ENCODE measurements around the gene UFSP2.

UFSP2 gene

GRCh38 chr4:185396724-185397385, 28.9 kb downstream of the UFSP2 start, which contains the start of gene ANKRD37:
TSS of gene ANKRD37 (plus strand) at chr4:185396841. CDS start at chr4:185396924, 83 bp downstream.
- H3K9me3 ChIP-seq (ENCODE audit: control extremely low read depth in 1 of 5, control insufficient read depth in 4 of 5, insufficient read depth in 2 of 5, low read depth in 1 of 5, low read length in 4 of 5): no peaks in the 10 kb centered on the region
- peak within 1 kb of the TSS; percentile 46 to 83 for H3K27ac ChIP-seq (ENCODE audit: insufficient read depth in 1 of 2, low read depth in 1 of 2, low read length in 2 of 2, poor library complexity in 1 of 2, severe bottlenecking in 2 of 2)
- CTCF ChIA-PET: no interaction called here
- peaks cover 0 to 12% (median 4%) of the 10 kb centered on the region in 4 experiments for H3K36me3 ChIP-seq (ENCODE audit: control insufficient read depth in 4 of 4, insufficient read depth in 4 of 4, low read length in 3 of 4)
- POLR2A ChIA-PET: no interaction called here
- peak in 1 of 3 donors; percentile 5 for DNase-seq
- peaks cover 9 to 24% (median 19%) of the 10 kb centered on the region in 4 experiments for H3K4me1 ChIP-seq (ENCODE audit: control extremely low read depth in 1 of 4, control insufficient read depth in 4 of 4, insufficient read depth in 4 of 4, low read length in 3 of 4)
- no peaks in the 10 kb centered on the region for H3K27me3 ChIP-seq (replicated peaks in 2 of 5; ENCODE audit: control insufficient read depth in 4 of 5, insufficient read depth in 5 of 5, low read length in 4 of 5)
- 20% methylated on average over 36 of the region's 38 CpGs for WGBS (ENCODE audit: insufficient coverage)
- H3K4me3 ChIP-seq (ENCODE audit: control insufficient read depth in 1 of 7, extremely low read depth in 1 of 7, insufficient read depth in 4 of 7, low read depth in 2 of 7, low read length in 6 of 7): peak within 1 kb of the TSS; percentile 62 to 99 (median 86)

GRCh38 chr4:185395956-185396723, 29.6 kb downstream of the UFSP2 start:
- Histone ChIP-seq H3K4me3 (ENCODE audit: control insufficient read depth in 1 of 7, extremely low read depth in 1 of 7, insufficient read depth in 4 of 7, low read depth in 2 of 7, low read length in 6 of 7) (peak overlapping the region; percentile 62 to 99 (median 86)), H3K27ac (ENCODE audit: insufficient read depth in 1 of 2, low read depth in 1 of 2, low read length in 2 of 2, poor library complexity in 1 of 2, severe bottlenecking in 2 of 2) (peak overlapping the region; percentile 46 to 83), H3K36me3 (ENCODE audit: control insufficient read depth in 4 of 4, insufficient read depth in 4 of 4, low read length in 3 of 4) (peaks cover 0 to 8% (median 4%) of the 10 kb centered on the region in 4 experiments), H3K9me3 (ENCODE audit: control extremely low read depth in 1 of 5, control insufficient read depth in 4 of 5, insufficient read depth in 2 of 5, low read depth in 1 of 5, low read length in 4 of 5) (no peaks in the 10 kb centered on the region), H3K4me1 (ENCODE audit: control extremely low read depth in 1 of 4, control insufficient read depth in 4 of 4, insufficient read depth in 4 of 4, low read length in 3 of 4) (peaks cover 9 to 24% (median 19%) of the 10 kb centered on the region in 4 experiments), H3K27me3 (replicated peaks in 2 of 5; ENCODE audit: control insufficient read depth in 4 of 5, insufficient read depth in 5 of 5, low read length in 4 of 5) (no peaks in the 10 kb centered on the region)
- peak; percentile 91 to 94 (median 94) for DNase-seq
- POLR2A ChIA-PET: no interaction called here
- CTCF ChIA-PET: interaction anchor here (1.5 kb wide), 2 partner anchors 10 to 30 kb away, joined by 5 read pairs; partner anchors contain the start of gene UFSP2
- WGBS (ENCODE audit: insufficient coverage): 0% methylated on average over 87 of the region's 98 CpGs

GRCh38 chr4:185395238-185395955, 30.4 kb downstream of the UFSP2 start, which contains the start of gene LRP2BP:
TSS of gene LRP2BP (minus strand) at chr4:185395924. CDS start at chr4:185378186, 17,738 bp downstream.
- DNase-seq: peak; percentile 10 to 64 (median 52)
- Histone ChIP-seq H3K9me3 (ENCODE audit: control extremely low read depth in 1 of 5, control insufficient read depth in 4 of 5, insufficient read depth in 2 of 5, low read depth in 1 of 5, low read length in 4 of 5) (no peaks in the 10 kb centered on the region), H3K36me3 (ENCODE audit: control insufficient read depth in 4 of 4, insufficient read depth in 4 of 4, low read length in 3 of 4) (peaks cover 0 to 8% (median 5%) of the 10 kb centered on the region in 4 experiments), H3K27me3 (replicated peaks in 2 of 5; ENCODE audit: control insufficient read depth in 4 of 5, insufficient read depth in 5 of 5, low read length in 4 of 5) (no peaks in the 10 kb centered on the region), H3K27ac (ENCODE audit: insufficient read depth in 1 of 2, low read depth in 1 of 2, low read length in 2 of 2, poor library complexity in 1 of 2, severe bottlenecking in 2 of 2) (peak within 1 kb of the TSS; percentile 46 to 83), H3K4me3 (ENCODE audit: control insufficient read depth in 1 of 7, extremely low read depth in 1 of 7, insufficient read depth in 4 of 7, low read depth in 2 of 7, low read length in 6 of 7) (peak within 1 kb of the TSS; percentile 62 to 99 (median 86)), H3K4me1 (ENCODE audit: control extremely low read depth in 1 of 4, control insufficient read depth in 4 of 4, insufficient read depth in 4 of 4, low read length in 3 of 4) (peaks cover 9 to 24% (median 19%) of the 10 kb centered on the region in 4 experiments)
- ChIA-PET POLR2A (no interaction called here), CTCF (interaction anchor here (1.5 kb wide), 2 partner anchors 9 to 30 kb away, joined by 5 read pairs; partner anchors contain the start of gene UFSP2)
- 0% methylated on average over 3 of the region's 12 CpGs for WGBS (ENCODE audit: insufficient coverage)

- H3K4me3 ChIP-seq (ENCODE audit: control insufficient read depth in 1 of 7, extremely low read depth in 1 of 7, insufficient read depth in 4 of 7, low read depth in 2 of 7, low read length in 6 of 7): peak overlapping the region in 6 of 7 experiments; percentile 74 to 99 (median 86)
- DNase-seq: no peak
- H3K27me3 ChIP-seq (replicated peaks in 2 of 5; ENCODE audit: control insufficient read depth in 4 of 5, insufficient read depth in 5 of 5, low read length in 4 of 5): no peaks in the 10 kb centered on the region
- CTCF ChIA-PET: interaction anchor here (1.5 kb wide), 2 partner anchors 9 to 31 kb away, joined by 5 read pairs; partner anchors contain the start of gene UFSP2
- H3K9me3 ChIP-seq (ENCODE audit: control extremely low read depth in 1 of 5, control insufficient read depth in 4 of 5, insufficient read depth in 2 of 5, low read depth in 1 of 5, low read length in 4 of 5): no peaks in the 10 kb centered on the region
- peaks cover 0 to 5% (median 4%) of the 10 kb centered on the region in 4 experiments for H3K36me3 ChIP-seq (ENCODE audit: control insufficient read depth in 4 of 4, insufficient read depth in 4 of 4, low read length in 3 of 4)
- POLR2A ChIA-PET: interaction anchor here (0.5 kb wide), 1 partner anchor 33 kb away, joined by 4 read pairs; no protein-coding TSS in a partner anchor
- 63% methylated on average over 8 of the region's 12 CpGs for WGBS (ENCODE audit: insufficient coverage)
- peaks cover 9 to 24% (median 19%) of the 10 kb centered on the region in 4 experiments for H3K4me1 ChIP-seq (ENCODE audit: control extremely low read depth in 1 of 4, control insufficient read depth in 4 of 4, insufficient read depth in 4 of 4, low read length in 3 of 4)
- peak overlapping the region in 1 of 2 experiments; percentile 83 for H3K27ac ChIP-seq (ENCODE audit: insufficient read depth in 1 of 2, low read depth in 1 of 2, low read length in 2 of 2, poor library complexity in 1 of 2, severe bottlenecking in 2 of 2)
These were observed 31.1 kb downstream of the UFSP2 start for GRCh38 chr4:185394568-185395237.

- Histone ChIP-seq H3K4me1 (ENCODE audit: control extremely low read depth in 1 of 4, control insufficient read depth in 4 of 4, insufficient read depth in 4 of 4, low read length in 3 of 4) (peaks cover 9 to 24% (median 18%) of the 10 kb centered on the region in 4 experiments), H3K36me3 (ENCODE audit: control insufficient read depth in 4 of 4, insufficient read depth in 4 of 4, low read length in 3 of 4) (peaks cover 0 to 3% (median 0%) of the 10 kb centered on the region in 4 experiments), H3K27me3 (replicated peaks in 2 of 5; ENCODE audit: control insufficient read depth in 4 of 5, insufficient read depth in 5 of 5, low read length in 4 of 5) (peaks cover 0 to 3% (median 0%) of the 10 kb centered on the region in 5 experiments), H3K9me3 (ENCODE audit: control extremely low read depth in 1 of 5, control insufficient read depth in 4 of 5, insufficient read depth in 2 of 5, low read depth in 1 of 5, low read length in 4 of 5) (no peaks in the 10 kb centered on the region), H3K4me3 (ENCODE audit: control insufficient read depth in 1 of 7, extremely low read depth in 1 of 7, insufficient read depth in 4 of 7, low read depth in 2 of 7, low read length in 6 of 7) (no peak overlapping the region), H3K27ac (ENCODE audit: insufficient read depth in 1 of 2, low read depth in 1 of 2, low read length in 2 of 2, poor library complexity in 1 of 2, severe bottlenecking in 2 of 2) (no peak overlapping the region)
- WGBS (ENCODE audit: insufficient coverage): no CpG with 5 or more reads among the region's 1 CpG
- ChIA-PET CTCF (no interaction called here), POLR2A (no interaction called here)
- DNase-seq: no peak
These were observed 33.6 kb downstream of the UFSP2 start for GRCh38 chr4:185392156-185392555.

- Histone ChIP-seq H3K27me3 (replicated peaks in 2 of 5; ENCODE audit: control insufficient read depth in 4 of 5, insufficient read depth in 5 of 5, low read length in 4 of 5) (peaks cover 0 to 3% (median 0%) of the 10 kb centered on the region in 5 experiments), H3K27ac (ENCODE audit: insufficient read depth in 1 of 2, low read depth in 1 of 2, low read length in 2 of 2, poor library complexity in 1 of 2, severe bottlenecking in 2 of 2) (no peak overlapping the region), H3K36me3 (ENCODE audit: control insufficient read depth in 4 of 4, insufficient read depth in 4 of 4, low read length in 3 of 4) (peaks cover 0 to 3% (median 0%) of the 10 kb centered on the region in 4 experiments), H3K4me3 (ENCODE audit: control insufficient read depth in 1 of 7, extremely low read depth in 1 of 7, insufficient read depth in 4 of 7, low read depth in 2 of 7, low read length in 6 of 7) (no peak overlapping the region), H3K4me1 (ENCODE audit: control extremely low read depth in 1 of 4, control insufficient read depth in 4 of 4, insufficient read depth in 4 of 4, low read length in 3 of 4) (peaks cover 7 to 18% (median 11%) of the 10 kb centered on the region in 4 experiments), H3K9me3 (ENCODE audit: control extremely low read depth in 1 of 5, control insufficient read depth in 4 of 5, insufficient read depth in 2 of 5, low read depth in 1 of 5, low read length in 4 of 5) (no peaks in the 10 kb centered on the region)
- 100% methylated on average over 4 of the region's 6 CpGs for WGBS (ENCODE audit: insufficient coverage)
- ChIA-PET CTCF (no interaction called here), POLR2A (no interaction called here)
- no peak for DNase-seq
These were observed 34.8 kb downstream of the UFSP2 start for GRCh38 chr4:185390941-185391340.

All from common myeloid progenitor, CD34-positive (primary cell).